IMR-90 (cell line): ENCODE data around the gene FOXP1. TPM values are rescaled to one million over a fixed set of nuclear protein-coding genes. Genes with fewer than 3 reads are reported as not detected.

ENCODE experiments used
- ATAC-seq: fragments of 200-7000 bp; cut with Tn5 transposase; 2 replicates; pipeline ENCODE4 v1.9.1; 2020; ENCODE audit warnings: low read depth, mild to moderate bottlenecking, moderate library complexity
- BruUV-seq: library from RNA; stranded (reverse); fragments of 400-500 nt; replicated peaks from 2 replicates; lab custom pipeline; 2021; lab: Mats Ljungman, UMichigan
- CTCF ChIA-PET: fragments of 300-600 bp; formaldehyde crosslinking; extraction: SDS; loops from one replicate; lab custom pipeline; 2021; ENCODE audit warnings: antibody characterized with exemption; lab: Yijun Ruan, JAX
- POLR2A ChIA-PET: fragments of 300-600 bp; sonication (Branson Sonifier 250); formaldehyde crosslinking; loops from one replicate; lab custom pipeline; 2022; ENCODE audit warnings: antibody characterized with exemption; ENCODE audit not compliant: unreplicated experiment; lab: Charles Lee
- DNase-seq: peaks from one replicate; pipeline ENCODE4 v3.0.0; 2013
- H2AFZ ChIP-seq: replicated peaks from 2 replicates; pipeline ENCODE3; 2013; ENCODE audit warnings: low read length, mild to moderate bottlenecking; ENCODE audit not compliant: poor library complexity
- H2AK5ac ChIP-seq: 2 replicates; pipeline ENCODE4 v1.6.1; 2013; ENCODE audit warnings: low read depth, low read length, inconsistent platforms
- H2AK9ac ChIP-seq: replicated peaks from 2 replicates; pipeline ENCODE3; 2013; ENCODE audit warnings: mild to moderate bottlenecking, low read depth, low read length, moderate library complexity; ENCODE audit not compliant: poor library complexity
- H2BK120ac ChIP-seq: 2 replicates; pipeline ENCODE4 v1.6.1; 2013; ENCODE audit warnings: low read depth, low read length, inconsistent platforms
- H2BK15ac ChIP-seq: 3 replicates; pipeline ENCODE4 v1.6.1; 2013; ENCODE audit warnings: low read depth, low read length, inconsistent platforms
- H2BK20ac ChIP-seq: 2 replicates; pipeline ENCODE4 v1.6.1; 2013; ENCODE audit warnings: low read depth, mild to moderate bottlenecking, inconsistent platforms, low read length, moderate library complexity
- H2BK5ac ChIP-seq: 2 replicates; pipeline ENCODE4 v1.6.1; 2013; ENCODE audit warnings: mild to moderate bottlenecking, low read depth, low read length, inconsistent platforms; ENCODE audit not compliant: poor library complexity, severe bottlenecking
- H3K14ac ChIP-seq: replicated peaks from 2 replicates; pipeline ENCODE4 v1.6.1; 2013; ENCODE audit warnings: low read depth, low read length, inconsistent platforms
- H3K18ac ChIP-seq: 2 replicates; pipeline ENCODE4 v1.6.1; 2013; ENCODE audit warnings: low read depth, low read length, control low read depth
- H3K23ac ChIP-seq: 2 replicates; pipeline ENCODE4 v1.6.1; 2013; ENCODE audit warnings: low read depth, low read length, inconsistent platforms
- H3K27ac ChIP-seq: 2 replicates; pipeline ENCODE4 v1.5.1; 2013; ENCODE audit warnings: mild to moderate bottlenecking, control low read depth, low read length; ENCODE audit not compliant: insufficient read depth
- H3K27me3 ChIP-seq: 2 replicates; pipeline ENCODE4 v1.6.1; 2013; ENCODE audit warnings: low read length; ENCODE audit not compliant: control insufficient read depth, insufficient read depth
- H3K36me3 ChIP-seq: 2 replicates; pipeline ENCODE4 v1.6.1; 2013; ENCODE audit warnings: low read length, mixed read lengths; ENCODE audit not compliant: control insufficient read depth, insufficient read depth
- H3K4ac ChIP-seq: 2 replicates; pipeline ENCODE4 v1.6.1; 2013; ENCODE audit warnings: low read depth, low read length, inconsistent platforms
- H3K4me1 ChIP-seq: 2 replicates; pipeline ENCODE4 v1.6.1; 2013; ENCODE audit warnings: low read length, mixed read lengths; ENCODE audit not compliant: control insufficient read depth, insufficient read depth
- H3K4me2 ChIP-seq: 2 replicates; pipeline ENCODE4 v1.6.1; 2013; ENCODE audit warnings: low read depth, mild to moderate bottlenecking, control low read depth, low read length, moderate library complexity
- H3K4me3 ChIP-seq: 2 replicates; pipeline ENCODE4 v1.5.1; 2013; ENCODE audit warnings: low read depth, mild to moderate bottlenecking, control low read depth, low read length, moderate library complexity; ENCODE audit not compliant: insufficient read depth
- H3K56ac ChIP-seq: 2 replicates; pipeline ENCODE4 v1.6.1; 2013; ENCODE audit warnings: low read length, inconsistent platforms; ENCODE audit not compliant: insufficient read depth; ENCODE audit errors: extremely low read depth
- H3K79me1 ChIP-seq, 2 experiments: 2 replicates each; pipeline ENCODE4 v1.6.1; 2013; ENCODE audit warnings: low read length in 2 of 2, inconsistent platforms in 1 of 2, low read depth in 1 of 2
- H3K9ac ChIP-seq: 2 replicates; pipeline ENCODE4 v1.6.1; 2013; ENCODE audit warnings: low read depth, low read length, control low read depth
- H3K9me1 ChIP-seq: 2 replicates; pipeline ENCODE4 v1.6.1; 2013; ENCODE audit warnings: low read length, inconsistent platforms; ENCODE audit not compliant: insufficient read depth
- H3K9me3 ChIP-seq: 2 replicates; pipeline ENCODE4 v1.6.1; 2013; ENCODE audit warnings: low read length; ENCODE audit not compliant: control insufficient read depth, insufficient read depth
- H4K20me1 ChIP-seq: 2 replicates; pipeline ENCODE4 v1.6.1; 2013; ENCODE audit warnings: low read length, inconsistent platforms; ENCODE audit not compliant: insufficient read depth
- H4K5ac ChIP-seq: 2 replicates; pipeline ENCODE4 v1.6.1; 2013; ENCODE audit warnings: mild to moderate bottlenecking, low read depth, low read length, control low read depth
- H4K8ac ChIP-seq, 2 experiments: 2 replicates each; pipeline ENCODE4 v1.6.1; 2013; ENCODE audit warnings: low read depth in 2 of 2, low read length in 2 of 2, control low read depth in 1 of 2, inconsistent platforms in 1 of 2
- H4K91ac ChIP-seq: 2 replicates; pipeline ENCODE4 v1.6.1; 2013; ENCODE audit warnings: low read depth, low read length, inconsistent platforms; ENCODE audit not compliant: insufficient read depth
- BHLHE40 ChIP-seq: fragments of 150-350 bp; IDR thresholded peaks from 2 replicates; pipeline ENCODE4 v1.6.1; 2016; ENCODE audit warnings: mild to moderate bottlenecking, low read depth, low read length
- CEBPB ChIP-seq: IDR thresholded peaks from 2 replicates; pipeline ENCODE4 v1.6.1; 2012; ENCODE audit warnings: low read depth, low read length, improper control_type of control experiment
- CHD1 ChIP-seq: IDR thresholded peaks from 2 replicates; pipeline ENCODE4 v1.6.1; 2012; ENCODE audit warnings: low read depth, low read length, improper control_type of control experiment
- ELK1 ChIP-seq: fragments of 150-350 bp; IDR thresholded peaks from 2 replicates; pipeline ENCODE4 v1.6.1; 2016; ENCODE audit warnings: low read depth, mild to moderate bottlenecking, low read length, moderate library complexity, borderline replicate concordance
- FOS ChIP-seq: fragments of 150-350 bp; IDR thresholded peaks from 2 replicates; pipeline ENCODE4 v1.6.1; 2016; ENCODE audit warnings: low read depth, low read length
- MAFK ChIP-seq: IDR thresholded peaks from 2 replicates; pipeline ENCODE4 v1.6.1; 2012; ENCODE audit warnings: low read depth, low read length, improper control_type of control experiment
- MAZ ChIP-seq: IDR thresholded peaks from 2 replicates; pipeline ENCODE4 v1.6.1; 2012; ENCODE audit warnings: low read depth, mild to moderate bottlenecking, low read length, improper control_type of control experiment, moderate library complexity, borderline replicate concordance
- MXI1 ChIP-seq: IDR thresholded peaks from 2 replicates; pipeline ENCODE4 v1.6.1; 2012; ENCODE audit warnings: low read depth, mild to moderate bottlenecking, low read length, moderate library complexity, borderline replicate concordance
- NFE2L2 ChIP-seq: fragments of 150-350 bp; IDR thresholded peaks from 2 replicates; pipeline ENCODE4 v1.6.1; 2016; ENCODE audit warnings: low read depth, mild to moderate bottlenecking, low read length
- POLR2A ChIP-seq: IDR thresholded peaks from 2 replicates; pipeline ENCODE4 v1.6.1; 2012; ENCODE audit warnings: mild to moderate bottlenecking, low read depth, low read length
- RAD21 ChIP-seq: IDR thresholded peaks from 2 replicates; pipeline ENCODE4 v1.6.1; 2012; ENCODE audit warnings: low read length, improper control_type of control experiment
- RCOR1 ChIP-seq: IDR thresholded peaks from 2 replicates; pipeline ENCODE4 v1.6.1; 2012; ENCODE audit warnings: mild to moderate bottlenecking, low read length, improper control_type of control experiment; ENCODE audit not compliant: insufficient replicate concordance
- RFX5 ChIP-seq: IDR thresholded peaks from 2 replicates; pipeline ENCODE4 v1.8.0; 2012; ENCODE audit warnings: low read depth, mild to moderate bottlenecking, low read length, moderate library complexity
- SMC3 ChIP-seq: fragments of 150-350 bp; IDR thresholded peaks from 2 replicates; pipeline ENCODE4 v1.6.1; 2016; ENCODE audit warnings: low read depth, mild to moderate bottlenecking, antibody characterized with exemption, low read length, moderate library complexity
- WGBS, 2 experiments: methylation state at CpG; one replicate each; pipeline versions ENCODE4 v1.1.5 to v1.1.7; 2013; ENCODE audit warnings: missing lambda C conversion rate in 2 of 2; ENCODE audit not compliant: insufficient read length in 1 of 2; ENCODE audit errors: extremely low coverage in 2 of 2; 5-methylcytosine and 5-hydroxymethylcytosine counted together
- dilution Hi-C: fragments of 300-500 bp; cut with HindIII; formaldehyde crosslinking; loops from one replicate; pipeline ENCODE4 v1.14.3; 2018; ENCODE audit warnings: low sequenced_read_pairs; ENCODE audit not compliant: unreplicated experiment
- in situ Hi-C: fragments of 300-500 bp; cut with MboI; formaldehyde crosslinking; loops from 3 replicates; pipeline ENCODE4 v1.14.3; 2019; ENCODE audit warnings: low sequenced_read_pairs, inconsistent platforms, mixed read lengths
- intact Hi-C: fragments of 100-400 bp; cut with micrococcal nuclease; formaldehyde crosslinking; loops from 2 replicates; pipeline ENCODE4 v1.10.0; 2022
- polyA plus RNA-seq, 3 experiments: library from polyadenylated mRNA; depleted of rRNA; stranded (reverse); fragments of >200 nt; gene quantifications; 2 replicates each; pipeline ENCODE4 v1.2.3, GENCODE V29; 2012; ENCODE audit warnings: low replicate concordance in 1 of 3
- total RNA-seq: library from RNA; depleted of rRNA; stranded (reverse); fragments of >200 nt; gene quantifications from 2 replicates; pipeline ENCODE4 v1.2.3, GENCODE V29; 2012
- TF ChIP-seq, protein P1 (sequence below): fragments of 150-350 bp; IDR thresholded peaks from 2 replicates; pipeline ENCODE4 v1.6.1; 2017; ENCODE audit warnings: mild to moderate bottlenecking, antibody characterized with exemption, low read length, low read depth
- TF ChIP-seq, protein P2 (sequence below): conservative IDR thresholded peaks from 2 replicates; pipeline ENCODE4 v1.5.1; 2012; ENCODE audit warnings: mild to moderate bottlenecking, low read depth, low read length, improper control_type of control experiment

The FOXP1 gene
- total and polyA plus RNA-seq, 2 of the 4 experiments (the other 2 are of a cell fraction) = 37.0 to 132 TPM

DNA sequence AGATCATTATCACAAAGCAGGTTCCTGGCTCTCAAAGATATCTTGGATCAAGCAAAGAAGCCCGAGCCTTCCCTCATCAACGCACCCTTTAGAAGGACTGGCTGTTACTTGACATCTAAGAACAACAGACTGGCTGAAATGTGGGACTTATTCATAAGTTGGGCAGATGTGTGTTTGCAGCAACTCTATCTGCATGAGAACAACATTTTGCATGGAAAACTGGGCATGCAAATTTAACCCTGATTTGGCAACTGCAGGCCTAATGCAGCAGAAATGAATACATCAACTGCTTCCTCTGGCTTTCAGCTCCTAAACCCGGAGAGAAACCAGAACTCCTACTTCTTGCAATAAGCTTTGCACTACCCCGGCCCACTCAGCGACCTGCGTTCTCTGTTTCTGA, 35.0 kb upstream of the FOXP1 start:
- no peak overlapping the region for H3K4me3 ChIP-seq
- CTCF ChIA-PET = no interaction called here
- no peak overlapping the region for H3K27ac ChIP-seq
- H4K8ac ChIP-seq = no peak overlapping the region
- H3K18ac ChIP-seq = no peak overlapping the region
- H3K36me3 ChIP-seq = no peaks in the 10 kb centered on the region
- no peak overlapping the region for H3K56ac ChIP-seq
- dilution Hi-C loops (no loop called here), in situ Hi-C loops (loop anchor here (25.0 kb wide), 1 partner anchor 906 kb away; no protein-coding TSS in a partner anchor), intact Hi-C loops (no loop called here)
- no peak overlapping the region for H2AK5ac ChIP-seq
- H2AK9ac ChIP-seq = no peak overlapping the region
- H3K4me2 ChIP-seq = no peak overlapping the region
- H3K23ac ChIP-seq = no peak overlapping the region
- no peaks in the 10 kb centered on the region for H3K9me1 ChIP-seq
- no peak overlapping the region for H3K4ac ChIP-seq
- H2BK120ac ChIP-seq = no peak overlapping the region
- H4K5ac ChIP-seq = no peak overlapping the region
- BruUV-seq = no TSS peak
- H3K27me3 ChIP-seq = peaks cover 47% of the 10 kb centered on the region
- H4K91ac ChIP-seq = no peak overlapping the region
- no peak for ATAC-seq
- TF ChIP-seq, protein P1, sequence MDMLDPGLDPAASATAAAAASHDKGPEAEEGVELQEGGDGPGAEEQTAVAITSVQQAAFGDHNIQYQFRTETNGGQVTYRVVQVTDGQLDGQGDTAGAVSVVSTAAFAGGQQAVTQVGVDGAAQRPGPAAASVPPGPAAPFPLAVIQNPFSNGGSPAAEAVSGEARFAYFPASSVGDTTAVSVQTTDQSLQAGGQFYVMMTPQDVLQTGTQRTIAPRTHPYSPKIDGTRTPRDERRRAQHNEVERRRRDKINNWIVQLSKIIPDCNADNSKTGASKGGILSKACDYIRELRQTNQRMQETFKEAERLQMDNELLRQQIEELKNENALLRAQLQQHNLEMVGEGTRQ = no peak
- no peak for TF ChIP-seq ELK1
- no peak for TF ChIP-seq BHLHE40
- no peak for TF ChIP-seq RAD21
- TF ChIP-seq CHD1 = no peak
- no peak for TF ChIP-seq RFX5
- no peak for TF ChIP-seq POLR2A
- TF ChIP-seq SMC3 = no peak
- TF ChIP-seq MXI1 = no peak
- TF ChIP-seq MAFK = no peak
- TF ChIP-seq NFE2L2 = no peak
- TF ChIP-seq, protein P2, sequence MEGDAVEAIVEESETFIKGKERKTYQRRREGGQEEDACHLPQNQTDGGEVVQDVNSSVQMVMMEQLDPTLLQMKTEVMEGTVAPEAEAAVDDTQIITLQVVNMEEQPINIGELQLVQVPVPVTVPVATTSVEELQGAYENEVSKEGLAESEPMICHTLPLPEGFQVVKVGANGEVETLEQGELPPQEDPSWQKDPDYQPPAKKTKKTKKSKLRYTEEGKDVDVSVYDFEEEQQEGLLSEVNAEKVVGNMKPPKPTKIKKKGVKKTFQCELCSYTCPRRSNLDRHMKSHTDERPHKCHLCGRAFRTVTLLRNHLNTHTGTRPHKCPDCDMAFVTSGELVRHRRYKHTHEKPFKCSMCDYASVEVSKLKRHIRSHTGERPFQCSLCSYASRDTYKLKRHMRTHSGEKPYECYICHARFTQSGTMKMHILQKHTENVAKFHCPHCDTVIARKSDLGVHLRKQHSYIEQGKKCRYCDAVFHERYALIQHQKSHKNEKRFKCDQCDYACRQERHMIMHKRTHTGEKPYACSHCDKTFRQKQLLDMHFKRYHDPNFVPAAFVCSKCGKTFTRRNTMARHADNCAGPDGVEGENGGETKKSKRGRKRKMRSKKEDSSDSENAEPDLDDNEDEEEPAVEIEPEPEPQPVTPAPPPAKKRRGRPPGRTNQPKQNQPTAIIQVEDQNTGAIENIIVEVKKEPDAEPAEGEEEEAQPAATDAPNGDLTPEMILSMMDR = no peak
- TF ChIP-seq FOS = no peak
- no peak for TF ChIP-seq RCOR1
- TF ChIP-seq CEBPB = no peak
- no peak for TF ChIP-seq MAZ
- no peaks in the 10 kb centered on the region for H4K20me1 ChIP-seq
- WGBS, 2 experiments = 96% methylated on average over 4 of the region's 6 CpGs; no CpG with 5 or more reads in 1 of the 2 experiments
- no peak overlapping the region for H2AFZ ChIP-seq
- no peaks in the 10 kb centered on the region for H3K79me1 ChIP-seq
- H2BK15ac ChIP-seq = no peak overlapping the region
- no peaks in the 10 kb centered on the region for H3K4me1 ChIP-seq
- no peak overlapping the region for H2BK20ac ChIP-seq
- no peak overlapping the region for H3K14ac ChIP-seq
- H2BK5ac ChIP-seq = no peak overlapping the region
- H3K9ac ChIP-seq = no peak overlapping the region
- H3K9me3 ChIP-seq = no peaks in the 10 kb centered on the region
- POLR2A ChIA-PET = no interaction called here
- no peak for DNase-seq
